Hepatocyte (in vitro differentiated cells): ENCODE measurements around the gene ZNF444.

Experiments used
- EZH2 ChIP-seq: fragments of 200-600 bp; sonication (generic); IDR thresholded peaks from 2 replicates; pipeline ENCODE4 v1.6.1; 2016; ENCODE audit warnings: antibody characterized with exemption, mild to moderate bottlenecking, borderline replicate concordance
- TF ChIP-seq, protein P1 (sequence below): fragments of 200-600 bp; sonication (generic); IDR thresholded peaks from 2 replicates; pipeline ENCODE4 v1.5.1; 2016; ENCODE audit warnings: antibody characterized with exemption, mild to moderate bottlenecking; ENCODE audit not compliant: poor library complexity

GRCh38 chr19:56199687-56200086 lies 58.6 kb downstream of the ZNF444 start:
- TF ChIP-seq, protein P1, sequence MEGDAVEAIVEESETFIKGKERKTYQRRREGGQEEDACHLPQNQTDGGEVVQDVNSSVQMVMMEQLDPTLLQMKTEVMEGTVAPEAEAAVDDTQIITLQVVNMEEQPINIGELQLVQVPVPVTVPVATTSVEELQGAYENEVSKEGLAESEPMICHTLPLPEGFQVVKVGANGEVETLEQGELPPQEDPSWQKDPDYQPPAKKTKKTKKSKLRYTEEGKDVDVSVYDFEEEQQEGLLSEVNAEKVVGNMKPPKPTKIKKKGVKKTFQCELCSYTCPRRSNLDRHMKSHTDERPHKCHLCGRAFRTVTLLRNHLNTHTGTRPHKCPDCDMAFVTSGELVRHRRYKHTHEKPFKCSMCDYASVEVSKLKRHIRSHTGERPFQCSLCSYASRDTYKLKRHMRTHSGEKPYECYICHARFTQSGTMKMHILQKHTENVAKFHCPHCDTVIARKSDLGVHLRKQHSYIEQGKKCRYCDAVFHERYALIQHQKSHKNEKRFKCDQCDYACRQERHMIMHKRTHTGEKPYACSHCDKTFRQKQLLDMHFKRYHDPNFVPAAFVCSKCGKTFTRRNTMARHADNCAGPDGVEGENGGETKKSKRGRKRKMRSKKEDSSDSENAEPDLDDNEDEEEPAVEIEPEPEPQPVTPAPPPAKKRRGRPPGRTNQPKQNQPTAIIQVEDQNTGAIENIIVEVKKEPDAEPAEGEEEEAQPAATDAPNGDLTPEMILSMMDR: no peak
- TF ChIP-seq EZH2: no peak
